Measurements from ENCODE around the gene LARGE1. TPM values are rescaled to one million over a fixed set of nuclear protein-coding genes. Genes with fewer than 3 reads are reported as not detected.
A peak's percentile ranks its signal among the peaks of the same experiment; 100 is the strongest.

The LARGE1 gene
- total RNA-seq, 2 donors from 2014 or later = 1.1 to 1.5 TPM

GRCh38 chr22:33896154-33896553 lies 24.1 kb downstream of the LARGE1 start:
- Mint-ChIP-seq H3K9me3 (peaks cover 4 to 16% of the 10 kb centered on the region in 2 donors), H3K27ac (no peak overlapping the region), H3K36me3 (peaks cover 0 to 6% of the 10 kb centered on the region in 2 donors)
- DNase-seq (ENCODE audit: low spot score in 2 of 2) (no peak), ATAC-seq (no peak)

- H3K9me3 Mint-ChIP-seq = peaks cover 4 to 16% of the 10 kb centered on the region in 2 donors
- DNase-seq (ENCODE audit: low spot score in 2 of 2) (no peak), ATAC-seq (no peak)
- peaks cover 0 to 6% of the 10 kb centered on the region in 2 donors for H3K36me3 Mint-ChIP-seq
- H3K27ac Mint-ChIP-seq = no peak overlapping the region
These were observed 24.8 kb downstream of the LARGE1 start for GRCh38 chr22:33895444-33895843.

GRCh38 chr22:33894515-33894914 lies 25.8 kb downstream of the LARGE1 start:
- H3K9me3 Mint-ChIP-seq = peaks cover 4 to 16% of the 10 kb centered on the region in 2 donors
- H3K27ac Mint-ChIP-seq = no peak overlapping the region
- peaks cover 0 to 6% of the 10 kb centered on the region in 2 donors for H3K36me3 Mint-ChIP-seq
- DNase-seq (ENCODE audit: low spot score in 2 of 2) (no peak), ATAC-seq (no peak)

GRCh38 chr22:33894036-33894435 lies 26.2 kb downstream of the LARGE1 start:
- Mint-ChIP-seq H3K27ac (no peak overlapping the region), H3K36me3 (peaks cover 0 to 6% of the 10 kb centered on the region in 2 donors), H3K9me3 (peaks cover 4 to 16% of the 10 kb centered on the region in 2 donors)
- no peak for DNase-seq (ENCODE audit: low spot score in 2 of 2)
- ATAC-seq = no peak

- Mint-ChIP-seq H3K9me3 (peaks cover 4 to 16% of the 10 kb centered on the region in 2 donors), H3K27ac (no peak overlapping the region), H3K36me3 (peaks cover 0 to 6% of the 10 kb centered on the region in 2 donors)
- DNase-seq (ENCODE audit: low spot score in 2 of 2) (no peak), ATAC-seq (no peak)
These were observed 26.8 kb downstream of the LARGE1 start for GRCh38 chr22:33893512-33893911.

GRCh38 chr22:33891992-33892391 lies 28.3 kb downstream of the LARGE1 start:
- Mint-ChIP-seq H3K27ac (no peak overlapping the region), H3K36me3 (peaks cover 0 to 6% of the 10 kb centered on the region in 2 donors), H3K9me3 (peaks cover 4 to 20% of the 10 kb centered on the region in 2 donors)
- DNase-seq (ENCODE audit: low spot score in 2 of 2) (no peak), ATAC-seq (peak in 1 of 2 donors; percentile 47)

- Mint-ChIP-seq H3K27ac (peak overlapping the region in 1 of 2 donors; percentile 32), H3K9me3 (peaks cover 4 to 20% of the 10 kb centered on the region in 2 donors), H3K36me3 (peaks cover 0 to 6% of the 10 kb centered on the region in 2 donors)
- ATAC-seq = no peak
- no peak for DNase-seq (ENCODE audit: low spot score in 2 of 2)
These were observed 28.8 kb downstream of the LARGE1 start for GRCh38 chr22:33891455-33891854.

GRCh38 chr22:33889748-33890147 lies 30.5 kb downstream of the LARGE1 start:
- no peak overlapping the region for H3K27ac Mint-ChIP-seq
- H3K36me3 Mint-ChIP-seq = peaks cover 0 to 6% of the 10 kb centered on the region in 2 donors
- ATAC-seq (no peak), DNase-seq (ENCODE audit: low spot score in 2 of 2) (no peak)
- H3K9me3 Mint-ChIP-seq = peaks cover 4 to 17% of the 10 kb centered on the region in 2 donors

GRCh38 chr22:33888821-33889220 lies 31.5 kb downstream of the LARGE1 start:
- no peaks in the 10 kb centered on the region for H3K36me3 Mint-ChIP-seq
- H3K27ac Mint-ChIP-seq = no peak overlapping the region
- no peak for ATAC-seq
- H3K9me3 Mint-ChIP-seq = peaks cover 4 to 11% of the 10 kb centered on the region in 2 donors
- DNase-seq (ENCODE audit: low spot score in 2 of 2) = no peak

- Mint-ChIP-seq H3K36me3 (no peaks in the 10 kb centered on the region), H3K27ac (no peak overlapping the region), H3K9me3 (peaks cover 2 to 8% of the 10 kb centered on the region in 2 donors)
- ATAC-seq (no peak), DNase-seq (ENCODE audit: low spot score in 2 of 2) (no peak)
These were observed 33.1 kb downstream of the LARGE1 start for GRCh38 chr22:33887173-33887572.

- ATAC-seq (no peak), DNase-seq (ENCODE audit: low spot score in 2 of 2) (no peak)
These were observed 33.6 kb downstream of the LARGE1 start for GRCh38 chr22:33886696-33887095.

GRCh38 chr22:33884829-33885228 lies 35.4 kb downstream of the LARGE1 start:
- ATAC-seq (no peak), DNase-seq (ENCODE audit: low spot score in 2 of 2) (no peak)
- no peaks in the 10 kb centered on the region for H3K36me3 Mint-ChIP-seq
- peak overlapping the region in 1 of 2 donors; percentile 81 for H3K27ac Mint-ChIP-seq
- peaks cover 0 to 4% of the 10 kb centered on the region in 2 donors for H3K9me3 Mint-ChIP-seq

More at GRCh38 chr22:33886696-33887095, 33.6 kb downstream of the LARGE1 start:
- no peaks in the 10 kb centered on the region for H3K36me3 Mint-ChIP-seq
- no peak overlapping the region for H3K27ac Mint-ChIP-seq
- peaks cover 0 to 4% of the 10 kb centered on the region in 2 donors for H3K9me3 Mint-ChIP-seq

GRCh38 chr22:33883961-33884808 lies 36.1 kb downstream of the LARGE1 start:
- Mint-ChIP-seq H3K27ac (no peak overlapping the region), H3K36me3 (no peaks in the 10 kb centered on the region), H3K9me3 (peaks cover 0 to 4% of the 10 kb centered on the region in 2 donors)
- ATAC-seq (no peak), DNase-seq (ENCODE audit: low spot score in 2 of 2) (no peak)

GRCh38 chr22:33883561-33883960 lies 36.7 kb downstream of the LARGE1 start:
- Mint-ChIP-seq H3K9me3 (peaks cover 0 to 4% of the 10 kb centered on the region in 2 donors), H3K36me3 (no peaks in the 10 kb centered on the region), H3K27ac (no peak overlapping the region)
- DNase-seq (ENCODE audit: low spot score in 2 of 2) (no peak), ATAC-seq (no peak)

- no peaks in the 10 kb centered on the region for H3K36me3 Mint-ChIP-seq
- DNase-seq (ENCODE audit: low spot score in 2 of 2) = no peak
- ATAC-seq = no peak
- no peak overlapping the region for H3K27ac Mint-ChIP-seq
- H3K9me3 Mint-ChIP-seq = no peaks in the 10 kb centered on the region
These were observed 37.3 kb downstream of the LARGE1 start for GRCh38 chr22:33882991-33883390.

- H3K36me3 Mint-ChIP-seq = no peaks in the 10 kb centered on the region
- ATAC-seq (no peak), DNase-seq (ENCODE audit: low spot score in 2 of 2) (no peak)
- H3K9me3 Mint-ChIP-seq = no peaks in the 10 kb centered on the region
- no peak overlapping the region for H3K27ac Mint-ChIP-seq
These were observed 39.3 kb downstream of the LARGE1 start for GRCh38 chr22:33880986-33881385.

- no peak for DNase-seq (ENCODE audit: low spot score in 2 of 2)
- Mint-ChIP-seq H3K36me3 (no peaks in the 10 kb centered on the region), H3K9me3 (no peaks in the 10 kb centered on the region), H3K27ac (no peak overlapping the region)
- no peak for ATAC-seq
These were observed 40.5 kb downstream of the LARGE1 start for GRCh38 chr22:33879796-33880195.

GRCh38 chr22:33875316-33875715 lies 45.0 kb downstream of the LARGE1 start:
- no peaks in the 10 kb centered on the region for H3K9me3 Mint-ChIP-seq
- no peak overlapping the region for H3K27ac Mint-ChIP-seq
- ATAC-seq = no peak
- no peak for DNase-seq (ENCODE audit: low spot score in 2 of 2)
- no peaks in the 10 kb centered on the region for H3K36me3 Mint-ChIP-seq
